Activated naive CD8-positive, alpha-beta T cell treated with anti-CD3 and anti-CD28 coated beads, Interleukin-2, amount 10 ng/mL, durations not matched to agents 7 days and 5 days (primary cell): ENCODE results near the gene CDKL5. TPM values are rescaled to one million over a fixed set of nuclear protein-coding genes. Genes with fewer than 3 reads are reported as not detected.

Experiments
- total RNA-seq, 2 experiments: library from RNA; stranded (reverse); gene quantifications; one replicate each; pipeline ENCODE4 v1.2.3, GENCODE V29; 2021

Gene CDKL5
- total RNA-seq, 2 experiments from 2014 or later, result 2.2 TPM

Other genes starting within 250 kb of the CDKL5 start
- gene BEND2, start 204.7 kb upstream of the CDKL5 start, total RNA-seq, result not detected
- 1 to 10 TPM; 1.8 to 2.0 TPM for gene SCML2, start 70.9 kb upstream of the CDKL5 start, total RNA-seq
- gene RS1, start 246.5 kb downstream of the CDKL5 start, total RNA-seq, result not detected